HCT116 (cell line): ENCODE results near the gene TUBD1.

Experiments used
- EZH2 ChIP-seq: fragments of 200-600 bp; sonication (generic); IDR thresholded peaks from 2 replicates; pipeline ENCODE4 v1.6.1; 2017; ENCODE audit warnings: antibody characterized with exemption, mixed run types
- TF ChIP-seq, protein P1 (sequence below), 3 experiments: fragments of 200-600 bp in 1 of 3; sonication (generic) in 1 of 3; IDR thresholded peaks in 2 of 3; conservative IDR thresholded peaks in 1 of 3; 2 replicates each; pipeline ENCODE4 v1.5.1; 2012 to 2017; ENCODE audit warnings: low read depth in 2 of 3, low read length in 2 of 3, antibody characterized with exemption in 1 of 3, borderline replicate concordance in 1 of 3, control low read depth in 1 of 3, mild to moderate bottlenecking in 1 of 3, mixed read lengths in 1 of 3, mixed run types in 1 of 3, moderate library complexity in 1 of 3; ENCODE audit not compliant: insufficient read depth in 1 of 3

DNA sequence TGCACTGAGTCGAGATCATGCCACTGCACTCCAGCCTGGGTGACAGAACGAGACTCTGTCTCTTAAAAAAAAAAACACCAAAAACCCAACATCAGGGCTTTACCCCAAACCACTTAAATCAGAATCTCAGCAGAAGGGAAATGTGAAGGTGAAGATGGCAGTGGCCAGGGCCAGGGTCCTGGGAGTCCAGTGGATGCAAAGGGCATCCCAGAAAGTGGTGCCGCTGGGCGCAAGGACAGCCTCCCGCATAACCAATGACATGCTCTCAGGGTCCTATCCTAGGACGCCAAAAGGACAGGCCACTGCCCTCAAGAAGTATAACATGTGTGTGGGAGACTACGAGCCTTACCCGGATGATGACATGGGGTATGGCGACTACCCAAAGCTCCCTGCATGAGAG is 7.9 kb downstream of the TUBD1 start:
- no peak for TF ChIP-seq EZH2
- TF ChIP-seq, protein P1, sequence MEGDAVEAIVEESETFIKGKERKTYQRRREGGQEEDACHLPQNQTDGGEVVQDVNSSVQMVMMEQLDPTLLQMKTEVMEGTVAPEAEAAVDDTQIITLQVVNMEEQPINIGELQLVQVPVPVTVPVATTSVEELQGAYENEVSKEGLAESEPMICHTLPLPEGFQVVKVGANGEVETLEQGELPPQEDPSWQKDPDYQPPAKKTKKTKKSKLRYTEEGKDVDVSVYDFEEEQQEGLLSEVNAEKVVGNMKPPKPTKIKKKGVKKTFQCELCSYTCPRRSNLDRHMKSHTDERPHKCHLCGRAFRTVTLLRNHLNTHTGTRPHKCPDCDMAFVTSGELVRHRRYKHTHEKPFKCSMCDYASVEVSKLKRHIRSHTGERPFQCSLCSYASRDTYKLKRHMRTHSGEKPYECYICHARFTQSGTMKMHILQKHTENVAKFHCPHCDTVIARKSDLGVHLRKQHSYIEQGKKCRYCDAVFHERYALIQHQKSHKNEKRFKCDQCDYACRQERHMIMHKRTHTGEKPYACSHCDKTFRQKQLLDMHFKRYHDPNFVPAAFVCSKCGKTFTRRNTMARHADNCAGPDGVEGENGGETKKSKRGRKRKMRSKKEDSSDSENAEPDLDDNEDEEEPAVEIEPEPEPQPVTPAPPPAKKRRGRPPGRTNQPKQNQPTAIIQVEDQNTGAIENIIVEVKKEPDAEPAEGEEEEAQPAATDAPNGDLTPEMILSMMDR (IDR thresholded peaks at IDR 0.05 in 2 of 3, conservative IDR thresholded peaks at IDR 0.05 in 1 of 3; ENCODE audit: borderline replicate concordance in 1 of 3, insufficient read depth in 1 of 3, low read depth in 2 of 3, low read length in 2 of 3), result no peak
